IgD-negative memory B cell (primary cell): ENCODE results near the gene HBE1. TPM values are rescaled to one million over a fixed set of nuclear protein-coding genes. Genes with fewer than 3 reads are reported as not detected.
"Not testable (repeated sequence)": the region's sequence is repeated elsewhere in the genome, so short reads cannot be mapped to it uniquely, and the experiment has no call there.

Experiments
- H3K27ac Mint-ChIP-seq, 3 donors: one replicate each; pipeline ENCODE4 v1.8.0; 2020 to 2022; ENCODE audit warnings: mild to moderate bottlenecking in 3 of 3, mixed read lengths in 3 of 3, moderate library complexity in 1 of 3
- H3K27me3 Mint-ChIP-seq: one replicate; pipeline ENCODE4 v1.8.0; 2021; ENCODE audit warnings: mixed read lengths
- H3K36me3 Mint-ChIP-seq: one replicate; pipeline ENCODE4 v1.8.0; 2020; ENCODE audit warnings: mild to moderate bottlenecking, mixed read lengths
- H3K4me1 Mint-ChIP-seq, 3 donors: one replicate each; pipeline ENCODE4 v1.8.0; 2020 to 2022; ENCODE audit warnings: mixed read lengths in 3 of 3, mild to moderate bottlenecking in 1 of 3
- H3K4me3 Mint-ChIP-seq, 4 donors: one replicate each; pipeline ENCODE4 v1.8.0; 2020 to 2022; ENCODE audit warnings: mild to moderate bottlenecking in 4 of 4, mixed read lengths in 4 of 4, moderate library complexity in 3 of 4
- H3K9me3 Mint-ChIP-seq, 3 donors: one replicate each; pipeline ENCODE4 v1.8.0; 2020 to 2021; ENCODE audit warnings: mixed read lengths in 3 of 3, mild to moderate bottlenecking in 1 of 3
- polyA plus RNA-seq: library from polyadenylated mRNA; unstranded; fragments of 300-500 nt; fragmentation: Illumina TruSeq; gene quantifications from one replicate; pipeline ENCODE4 v1.2.3, GENCODE V29; 2021

Gene HBE1
- polyA plus RNA-seq, 1 donor from 2014 or later: not detected

GRCh38 chr11:5250543-5251204 lies 19.1 kb downstream of the HBE1 start:
- peaks cover 1% of the 10 kb centered on the region for H3K36me3 Mint-ChIP-seq
- H3K4me1 Mint-ChIP-seq: no peaks in the 10 kb centered on the region
- peak overlapping the region in 1 of 3 donors; percentile 27 for H3K27ac Mint-ChIP-seq
- H3K9me3 Mint-ChIP-seq: no peaks in the 10 kb centered on the region
- H3K27me3 Mint-ChIP-seq: peaks cover 2% of the 10 kb centered on the region
- H3K4me3 Mint-ChIP-seq: no peak overlapping the region

DNA sequence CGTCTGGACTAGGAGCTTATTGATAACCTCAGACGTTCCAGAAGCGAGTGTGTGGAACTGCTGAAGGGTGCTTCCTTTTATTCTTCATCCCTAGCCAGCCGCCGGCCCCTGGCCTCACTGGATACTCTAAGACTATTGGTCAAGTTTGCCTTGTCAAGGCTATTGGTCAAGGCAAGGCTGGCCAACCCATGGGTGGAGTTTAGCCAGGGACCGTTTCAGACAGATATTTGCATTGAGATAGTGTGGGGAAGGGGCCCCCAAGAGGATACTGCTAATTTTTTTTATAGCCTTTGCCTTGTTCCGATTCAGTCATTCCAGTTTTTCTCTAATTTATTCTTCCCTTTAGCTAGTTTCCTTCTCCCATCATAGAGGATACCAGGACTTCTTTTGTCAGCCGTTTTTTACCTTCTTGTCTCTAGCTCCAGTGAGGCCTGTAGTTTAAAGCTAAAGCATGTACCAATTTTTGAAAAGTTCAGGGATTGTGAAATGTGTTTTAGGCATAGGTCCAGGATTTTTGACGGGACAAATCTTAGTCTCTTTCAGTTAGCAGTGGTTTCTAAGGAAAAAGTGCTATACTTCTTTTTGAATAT lies 19.8 kb downstream of the HBE1 start, which contains the start of gene HBG1:
TSS of gene HBG1 (minus strand) at position 51 of the 590 bp plus-strand sequence. CDS start 53 bp downstream, outside the sequence.
- not testable (repeated sequence) for H3K9me3 Mint-ChIP-seq, H3K4me3 Mint-ChIP-seq

DNA sequence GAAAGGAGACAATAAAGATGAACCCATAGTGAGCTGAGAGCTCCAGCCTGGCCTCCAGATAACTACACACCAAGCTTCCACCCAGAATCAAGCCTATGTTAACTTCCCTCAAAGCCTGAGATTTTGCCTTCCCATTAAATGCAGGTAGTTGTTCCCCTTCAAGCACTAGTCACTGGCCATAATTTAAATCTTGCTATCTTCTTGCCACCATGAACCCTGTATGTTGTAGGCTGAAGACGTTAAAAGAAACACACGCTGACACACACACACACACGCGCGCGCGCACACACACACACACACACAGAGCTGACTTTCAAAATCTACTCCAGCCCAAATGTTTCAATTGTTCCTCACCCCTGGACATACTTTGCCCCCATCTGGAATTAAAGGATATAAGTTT lies 21.2 kb downstream of the HBE1 start:
- H3K4me1 Mint-ChIP-seq, H3K9me3 Mint-ChIP-seq, H3K4me3 Mint-ChIP-seq, H3K27me3 Mint-ChIP-seq, H3K36me3 Mint-ChIP-seq, H3K27ac Mint-ChIP-seq: not testable (repeated sequence)

More for the DNA sequence above, 19.8 kb downstream of the HBE1 start, which contains the start of gene HBG1:
- H3K27ac Mint-ChIP-seq: peak within 1 kb of the TSS in 1 of 3 donors; percentile 27
- H3K27me3 Mint-ChIP-seq, H3K36me3 Mint-ChIP-seq, H3K4me1 Mint-ChIP-seq: not testable (repeated sequence)

DNA sequence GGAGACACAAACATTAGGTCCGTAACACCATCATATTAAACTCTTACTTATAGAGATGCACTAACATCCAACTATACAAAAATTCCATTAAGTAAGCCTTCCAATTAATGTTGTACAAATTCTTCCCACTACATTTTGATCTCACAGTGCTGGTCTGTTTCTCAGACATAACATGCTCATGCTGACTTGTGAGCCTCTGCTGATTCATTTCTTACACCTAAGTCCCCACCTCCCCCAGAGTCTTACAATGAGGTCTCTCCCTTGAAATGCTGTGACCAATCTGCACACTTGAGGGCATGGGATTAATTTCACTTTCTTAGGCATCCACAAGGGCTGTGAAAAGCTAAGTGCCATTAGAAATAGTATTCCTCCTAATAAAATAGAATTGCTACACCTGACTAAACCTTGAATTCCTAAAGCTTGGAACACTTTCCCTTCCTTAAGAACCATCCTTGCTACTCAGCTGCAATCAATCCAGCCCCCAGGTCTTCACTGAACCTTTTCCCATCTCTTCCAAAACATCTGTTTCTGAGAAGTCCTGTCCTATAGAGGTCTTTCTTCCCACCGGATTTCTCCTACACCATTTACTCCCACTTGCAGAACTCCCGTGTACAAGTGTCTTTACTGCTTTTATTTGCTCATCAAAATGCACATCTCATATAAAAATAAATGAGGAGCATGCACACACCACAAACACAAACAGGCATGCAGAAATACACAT lies 22.1 kb downstream of the HBE1 start:
- H3K27me3 Mint-ChIP-seq: peaks cover 8% of the 10 kb centered on the region
- no peaks in the 10 kb centered on the region for H3K9me3 Mint-ChIP-seq
- H3K4me3 Mint-ChIP-seq: no peak overlapping the region
- no peak overlapping the region for H3K27ac Mint-ChIP-seq
- H3K4me1 Mint-ChIP-seq: no peaks in the 10 kb centered on the region
- peaks cover 1% of the 10 kb centered on the region for H3K36me3 Mint-ChIP-seq

GRCh38 chr11:5246772-5247471 lies 22.8 kb downstream of the HBE1 start:
- no peak overlapping the region for H3K4me3 Mint-ChIP-seq
- H3K36me3 Mint-ChIP-seq: peaks cover 1% of the 10 kb centered on the region
- H3K4me1 Mint-ChIP-seq: no peaks in the 10 kb centered on the region
- no peaks in the 10 kb centered on the region for H3K9me3 Mint-ChIP-seq
- no peak overlapping the region for H3K27ac Mint-ChIP-seq
- H3K27me3 Mint-ChIP-seq: peaks cover 8% of the 10 kb centered on the region

DNA sequence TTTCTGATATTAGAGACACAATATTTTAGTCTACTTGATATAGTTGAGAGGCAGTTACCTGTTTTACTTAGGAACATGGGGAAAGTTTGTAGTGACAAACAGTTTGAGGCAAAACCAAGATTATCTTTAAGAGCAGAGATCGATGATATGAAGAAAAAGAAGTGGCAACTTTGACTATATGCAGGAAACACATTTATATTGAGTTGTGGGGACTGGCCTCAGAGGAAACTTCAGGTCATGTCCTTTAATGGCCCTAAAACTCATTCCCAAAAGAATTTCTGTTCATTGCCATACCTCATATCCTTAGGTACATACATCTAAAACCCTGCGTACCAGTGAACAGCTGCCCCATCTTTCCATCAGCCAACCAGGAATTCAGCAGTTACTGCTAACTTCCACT lies 24.6 kb downstream of the HBE1 start:
- H3K9me3 Mint-ChIP-seq: no peaks in the 10 kb centered on the region
- H3K27ac Mint-ChIP-seq: no peak overlapping the region
- no peak overlapping the region for H3K4me3 Mint-ChIP-seq
- H3K27me3 Mint-ChIP-seq: peaks cover 8% of the 10 kb centered on the region
- H3K4me1 Mint-ChIP-seq: no peaks in the 10 kb centered on the region
- H3K36me3 Mint-ChIP-seq: peaks cover 1% of the 10 kb centered on the region

- Mint-ChIP-seq H3K9me3 (no peaks in the 10 kb centered on the region), H3K4me3 (no peak overlapping the region), H3K27ac (no peak overlapping the region), H3K36me3 (peaks cover 1% of the 10 kb centered on the region), H3K4me1 (no peaks in the 10 kb centered on the region), H3K27me3 (peaks cover 8% of the 10 kb centered on the region)
Measured at GRCh38 chr11:5243816-5244180, 25.9 kb downstream of the HBE1 start.

DNA sequence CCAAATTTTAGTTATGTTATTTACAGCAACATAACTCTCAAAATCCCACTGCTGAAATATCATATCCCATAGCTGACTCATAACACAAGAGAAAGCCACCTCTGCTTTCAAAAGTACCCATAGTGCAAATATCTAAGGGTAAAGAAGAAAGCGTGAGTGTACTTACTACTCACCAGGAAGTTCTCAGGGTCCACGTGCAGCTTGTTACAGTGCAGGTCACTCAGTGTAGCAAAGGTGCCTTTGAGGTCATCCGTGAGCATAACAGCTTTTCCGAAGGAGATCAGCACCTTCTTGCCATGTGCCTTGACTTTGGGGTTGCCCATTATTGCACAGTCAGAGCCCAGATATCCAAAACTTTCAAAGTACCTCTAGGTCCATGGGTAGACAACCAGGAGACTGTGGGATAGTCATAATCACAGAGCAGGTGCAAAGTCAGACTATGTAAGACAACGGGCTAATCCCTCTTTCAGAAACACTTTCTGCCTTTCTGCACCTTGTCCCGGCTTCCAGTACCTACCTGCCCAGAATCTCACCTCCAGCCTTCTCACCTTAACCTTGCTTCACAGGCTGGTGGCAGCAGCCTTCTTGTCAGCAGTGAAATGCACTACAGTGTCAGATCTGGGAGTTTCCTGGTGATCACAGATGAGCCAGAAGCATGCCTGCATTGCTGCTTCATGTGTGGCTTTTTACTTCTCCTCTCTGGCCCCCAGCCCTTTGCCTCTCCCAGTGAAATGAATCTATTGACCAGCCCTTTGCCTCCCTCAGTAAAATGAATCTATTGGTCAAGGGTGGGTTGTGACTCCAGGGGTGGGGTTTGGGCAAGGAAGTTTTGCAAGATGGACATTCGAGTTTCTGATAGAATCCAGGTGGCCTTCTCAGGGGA lies 26.6 kb downstream of the HBE1 start:
- H3K9me3 Mint-ChIP-seq: no peaks in the 10 kb centered on the region
- no peak overlapping the region for H3K4me3 Mint-ChIP-seq
- no peaks in the 10 kb centered on the region for H3K4me1 Mint-ChIP-seq
- H3K36me3 Mint-ChIP-seq: peaks cover 1% of the 10 kb centered on the region
- H3K27ac Mint-ChIP-seq: no peak overlapping the region
- H3K27me3 Mint-ChIP-seq: peaks cover 8% of the 10 kb centered on the region

DNA sequence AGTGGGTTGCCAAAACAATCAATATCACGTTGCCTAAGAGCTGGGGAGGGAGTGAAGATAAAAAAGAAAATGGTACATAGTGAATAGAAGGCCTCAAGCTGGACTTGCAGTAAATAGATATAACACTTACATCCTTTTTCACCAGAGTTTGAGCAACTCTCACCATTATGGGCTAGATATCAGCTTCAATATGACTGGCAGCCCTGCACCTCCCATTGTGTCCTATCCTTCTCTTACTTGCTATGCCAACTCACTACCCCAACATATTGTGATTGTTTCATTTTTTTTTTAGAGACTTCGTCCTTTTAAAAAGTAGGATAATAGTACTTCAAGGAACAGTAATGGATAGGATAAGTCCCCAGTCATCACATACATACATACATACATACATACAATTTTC lies 27.5 kb downstream of the HBE1 start:
- H3K27ac Mint-ChIP-seq: no peak overlapping the region
- H3K9me3 Mint-ChIP-seq: no peaks in the 10 kb centered on the region
- peaks cover 8% of the 10 kb centered on the region for H3K27me3 Mint-ChIP-seq
- H3K4me3 Mint-ChIP-seq: no peak overlapping the region
- peaks cover 1% of the 10 kb centered on the region for H3K36me3 Mint-ChIP-seq
- no peaks in the 10 kb centered on the region for H3K4me1 Mint-ChIP-seq

DNA sequence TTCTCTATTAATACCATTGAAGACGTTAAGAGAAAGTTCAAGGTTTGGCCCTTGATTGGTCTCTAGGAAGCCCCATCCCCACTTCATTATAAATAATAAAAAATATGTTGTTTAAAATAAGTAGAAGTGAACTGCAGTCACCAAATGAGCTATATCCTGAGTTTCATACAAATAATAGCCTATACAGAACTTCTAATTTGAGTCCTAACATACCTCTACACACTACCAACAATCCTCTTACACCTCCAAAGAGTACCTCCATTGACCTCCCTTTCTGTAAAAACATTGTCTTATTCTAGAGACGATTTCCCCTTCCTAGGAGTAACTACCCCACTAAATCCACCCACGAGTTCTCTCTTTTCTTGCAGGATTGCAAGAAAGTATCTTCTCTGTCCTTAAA lies 28.3 kb downstream of the HBE1 start:
- peaks cover 8% of the 10 kb centered on the region for H3K27me3 Mint-ChIP-seq
- H3K27ac Mint-ChIP-seq: no peak overlapping the region
- H3K36me3 Mint-ChIP-seq: peaks cover 1% of the 10 kb centered on the region
- no peaks in the 10 kb centered on the region for H3K4me1 Mint-ChIP-seq
- no peak overlapping the region for H3K4me3 Mint-ChIP-seq
- no peaks in the 10 kb centered on the region for H3K9me3 Mint-ChIP-seq

DNA sequence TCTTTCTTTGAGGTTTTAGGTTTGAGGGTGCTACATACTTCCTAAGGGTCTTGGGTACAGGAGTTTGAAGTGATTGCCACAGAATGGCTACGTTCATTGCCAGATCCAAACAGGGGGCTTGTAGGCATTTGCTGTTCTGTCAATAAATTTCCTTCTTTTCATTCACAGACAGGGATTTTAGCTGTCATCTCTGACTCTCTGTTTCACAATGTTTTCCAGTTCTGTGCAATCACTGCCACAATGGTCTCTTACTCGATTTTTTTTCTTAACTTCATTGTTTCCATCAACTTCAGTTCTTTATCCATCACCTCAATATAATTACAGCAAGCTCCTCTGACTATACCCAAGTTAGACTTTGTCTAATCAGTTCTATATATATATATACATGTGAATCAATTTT lies 29.3 kb downstream of the HBE1 start:
- Mint-ChIP-seq H3K9me3 (no peaks in the 10 kb centered on the region), H3K4me1 (no peaks in the 10 kb centered on the region), H3K36me3 (no peaks in the 10 kb centered on the region), H3K27me3 (peaks cover 7% of the 10 kb centered on the region), H3K4me3 (no peak overlapping the region), H3K27ac (no peak overlapping the region)

DNA sequence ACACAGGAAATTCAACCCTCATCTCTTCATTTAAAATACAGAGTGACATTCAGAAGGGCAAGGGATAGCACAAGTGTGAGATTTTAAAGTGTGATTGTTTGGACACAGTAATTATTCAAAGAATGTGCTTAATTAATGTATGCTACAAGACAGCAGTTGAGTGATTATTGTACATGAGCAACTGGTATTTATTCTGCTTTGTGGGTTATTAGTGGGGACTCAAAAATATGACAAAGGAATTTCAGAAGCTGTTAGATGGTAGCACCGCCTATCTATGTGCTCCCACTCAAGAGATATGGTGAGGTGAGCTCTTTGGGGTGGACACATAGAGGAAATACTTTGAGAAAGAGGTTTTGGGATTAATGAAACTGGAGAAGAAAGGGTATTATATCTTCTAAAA lies 29.7 kb downstream of the HBE1 start:
- no peaks in the 10 kb centered on the region for H3K9me3 Mint-ChIP-seq
- no peak overlapping the region for H3K27ac Mint-ChIP-seq
- no peak overlapping the region for H3K4me3 Mint-ChIP-seq
- H3K36me3 Mint-ChIP-seq: no peaks in the 10 kb centered on the region
- peaks cover 5% of the 10 kb centered on the region for H3K27me3 Mint-ChIP-seq
- H3K4me1 Mint-ChIP-seq: no peaks in the 10 kb centered on the region

DNA sequence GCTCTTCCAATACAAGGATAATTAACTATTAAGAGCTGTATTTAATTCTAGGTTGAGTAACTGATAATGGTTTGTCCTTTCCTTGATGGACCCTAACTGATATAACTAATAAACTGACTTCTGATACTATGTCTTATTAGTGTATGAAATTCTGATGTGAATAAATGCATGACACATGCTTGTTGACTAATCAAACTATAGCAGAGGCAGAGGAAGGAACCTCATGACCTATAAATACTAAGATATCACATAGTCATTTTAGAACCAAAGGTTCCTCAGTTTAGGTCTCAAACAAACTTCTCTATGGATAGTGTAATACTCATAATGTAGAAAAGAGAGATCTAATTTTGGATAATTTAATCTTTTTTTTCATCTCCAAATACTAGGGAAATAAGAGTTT lies 30.7 kb downstream of the HBE1 start:
- Mint-ChIP-seq H3K9me3 (no peaks in the 10 kb centered on the region), H3K4me3 (no peak overlapping the region), H3K27me3 (peaks cover 4% of the 10 kb centered on the region), H3K36me3 (no peaks in the 10 kb centered on the region), H3K27ac (no peak overlapping the region), H3K4me1 (peaks cover 0 to 4% (median 0%) of the 10 kb centered on the region in 3 donors)

DNA sequence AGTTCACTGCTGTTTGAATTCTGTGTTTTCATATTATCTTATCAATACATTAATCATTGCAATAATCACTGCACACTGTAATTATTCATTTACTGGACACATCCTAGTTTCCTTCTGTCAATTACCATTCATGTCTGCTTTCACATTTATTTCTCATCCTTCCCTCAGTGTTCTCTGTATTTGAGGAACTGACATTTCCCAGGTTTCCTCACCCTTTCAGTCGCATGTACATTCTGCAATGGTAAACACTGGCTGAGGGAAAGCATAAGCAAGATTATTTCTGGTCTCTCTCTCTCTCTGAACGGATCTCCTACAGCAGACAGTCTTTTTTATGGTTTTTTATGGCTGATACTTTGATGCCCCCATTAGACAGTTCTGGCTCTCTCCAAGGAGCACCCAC lies 31.3 kb downstream of the HBE1 start:
- Mint-ChIP-seq H3K27ac (no peak overlapping the region), H3K9me3 (no peaks in the 10 kb centered on the region), H3K27me3 (peaks cover 4% of the 10 kb centered on the region), H3K36me3 (no peaks in the 10 kb centered on the region), H3K4me1 (peaks cover 0 to 4% (median 0%) of the 10 kb centered on the region in 3 donors), H3K4me3 (no peak overlapping the region)
